Common myeloid progenitor, CD34-positive (primary cell): ENCODE results near the gene CYB5R3.

Source experiments
- CTCF ChIA-PET: fragments of 350-600 bp; sonication (Branson Sonifier 250); formaldehyde crosslinking; loops from one replicate; lab custom pipeline; 2021; ENCODE audit warnings: antibody characterized with exemption; lab: Charles Lee
- POLR2A ChIA-PET: fragments of 350-600 bp; sonication (Branson Sonifier 250); formaldehyde crosslinking; loops from one replicate; lab custom pipeline; 2021; ENCODE audit warnings: antibody characterized with exemption; lab: Charles Lee
- DNase-seq, 3 donors: peaks; one replicate each; pipeline versions ENCODE4 v3.0.0 to v3.0.0-alpha.2; 2013
- H3K27ac ChIP-seq, 2 experiments: 1 replicate in 1 of 2; 2 replicates in 1 of 2; pipeline ENCODE4 v1.7.0; 2013; ENCODE audit warnings: inconsistent platforms in 2 of 2, low read length in 2 of 2, mild to moderate bottlenecking in 2 of 2, low read depth in 1 of 2, moderate library complexity in 1 of 2; ENCODE audit not compliant: severe bottlenecking in 2 of 2, insufficient read depth in 1 of 2, poor library complexity in 1 of 2
- H3K27me3 ChIP-seq, 5 experiments: replicated peaks in 2 of 5; 1 replicate in 3 of 5; 2 replicates in 2 of 5; pipeline versions ENCODE4 v1.6.1 to v1.7.0; 2013; ENCODE audit warnings: low read length in 4 of 5, mild to moderate bottlenecking in 2 of 5, moderate library complexity in 2 of 5, inconsistent platforms in 1 of 5; ENCODE audit not compliant: insufficient read depth in 5 of 5, control insufficient read depth in 4 of 5
- H3K36me3 ChIP-seq, 4 experiments: 1 replicate in 2 of 4; 2 replicates in 2 of 4; pipeline versions ENCODE4 v1.6.1 to v1.7.0; 2013; ENCODE audit warnings: low read length in 3 of 4, control low read depth in 1 of 4, mild to moderate bottlenecking in 1 of 4; ENCODE audit not compliant: control insufficient read depth in 4 of 4, insufficient read depth in 4 of 4
- H3K4me1 ChIP-seq, 4 experiments: 1 replicate in 3 of 4; 2 replicates in 1 of 4; pipeline versions ENCODE4 v1.6.1 to v1.7.1; 2013; ENCODE audit warnings: low read length in 3 of 4, mild to moderate bottlenecking in 3 of 4, control low read depth in 1 of 4, inconsistent platforms in 1 of 4, moderate library complexity in 1 of 4; ENCODE audit not compliant: control insufficient read depth in 4 of 4, insufficient read depth in 4 of 4; ENCODE audit errors: control extremely low read depth in 1 of 4
- H3K4me3 ChIP-seq, 7 experiments: 1 replicate in 4 of 7; 2 replicates in 3 of 7; pipeline versions ENCODE4 v1.5.1 to v1.7.0; 2013; ENCODE audit warnings: mild to moderate bottlenecking in 7 of 7, low read length in 6 of 7, moderate library complexity in 6 of 7, inconsistent platforms in 2 of 7, low read depth in 2 of 7, control low read depth in 1 of 7; ENCODE audit not compliant: insufficient read depth in 4 of 7, control insufficient read depth in 1 of 7; ENCODE audit errors: extremely low read depth in 1 of 7
- H3K9me3 ChIP-seq, 5 experiments: 1 replicate in 4 of 5; 2 replicates in 1 of 5; pipeline versions ENCODE4 v1.6.1 to v1.7.1; 2013; ENCODE audit warnings: low read length in 4 of 5, mild to moderate bottlenecking in 2 of 5, inconsistent platforms in 1 of 5, low read depth in 1 of 5, moderate library complexity in 1 of 5; ENCODE audit not compliant: control insufficient read depth in 4 of 5, insufficient read depth in 2 of 5; ENCODE audit errors: control extremely low read depth in 1 of 5
- WGBS: methylation state at CpG from one replicate; pipeline ENCODE4 v1.1.5; 2013; ENCODE audit not compliant: insufficient coverage; 5-methylcytosine and 5-hydroxymethylcytosine counted together

CYB5R3 gene

DNA sequence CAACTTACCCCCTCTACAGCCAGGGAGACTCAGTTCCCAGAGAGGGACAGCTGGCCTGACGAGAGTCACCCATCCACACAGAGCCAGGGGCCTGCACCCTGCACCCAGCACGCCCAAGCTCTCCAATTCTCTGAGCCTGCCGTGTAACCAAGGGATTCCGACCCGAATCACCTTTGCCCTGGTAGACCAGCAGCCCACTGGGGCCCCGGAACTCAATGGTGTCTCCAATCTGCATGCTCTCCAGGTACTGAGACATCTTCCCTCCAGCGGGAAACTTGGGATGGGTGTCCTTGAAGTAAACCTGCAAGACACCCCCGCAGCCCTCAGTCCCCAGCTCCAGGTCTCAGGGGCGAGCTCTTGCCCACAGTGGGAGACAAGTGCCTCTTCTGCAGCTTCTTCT, 21.2 kb downstream of the CYB5R3 start:
- peaks cover 7 to 88% (median 62%) of the 10 kb centered on the region in 4 experiments for H3K36me3 ChIP-seq
- H3K4me3 ChIP-seq = no peak overlapping the region
- ChIA-PET POLR2A (no interaction called here), CTCF (interaction anchor here (1.1 to 1.4 kb wide), 2 partner anchors 15 to 19 kb away, joined by 3 to 4 read pairs; no protein-coding TSS in a partner anchor)
- no peak overlapping the region for H3K27ac ChIP-seq
- no peaks in the 10 kb centered on the region for H3K9me3 ChIP-seq
- no peaks in the 10 kb centered on the region for H3K27me3 ChIP-seq
- no peak for DNase-seq
- 98% methylated on average over 9 of the region's 9 CpGs for WGBS
- peaks cover 0 to 7% (median 2%) of the 10 kb centered on the region in 4 experiments for H3K4me1 ChIP-seq

DNA sequence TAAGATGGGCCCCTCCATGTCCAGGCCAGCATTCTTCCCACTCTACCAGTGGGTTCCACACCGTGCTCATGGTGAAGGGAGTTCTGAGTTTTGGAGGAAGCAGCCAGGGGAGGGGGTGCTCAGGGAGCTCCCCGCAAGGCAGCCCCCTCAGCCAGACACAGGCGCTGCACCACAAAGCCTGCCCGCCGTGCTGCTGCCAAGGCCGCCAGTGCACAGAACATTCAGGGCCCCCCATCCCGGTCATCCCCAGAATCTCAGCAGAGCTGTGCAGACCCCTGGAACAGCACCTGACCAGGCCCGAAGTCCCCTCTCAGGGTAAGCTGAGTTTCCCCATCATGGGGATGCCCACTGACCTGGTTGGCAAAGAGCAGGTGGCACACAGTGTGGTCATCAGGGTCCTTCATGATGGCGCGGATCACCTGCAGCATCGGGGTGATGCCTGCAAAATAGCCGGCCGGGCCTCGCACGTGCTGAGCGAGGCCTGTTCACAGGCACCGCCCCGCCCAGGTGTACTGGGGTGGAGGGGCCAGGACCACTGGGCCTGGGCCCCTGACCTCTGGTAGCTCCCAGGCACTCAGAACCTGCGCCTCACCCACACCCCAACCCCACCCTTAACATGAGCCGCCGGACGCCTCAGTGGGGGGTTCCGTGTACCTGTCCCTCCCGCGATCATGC, 22.1 kb downstream of the CYB5R3 start:
- H3K4me1 ChIP-seq = peaks cover 0 to 7% (median 3%) of the 10 kb centered on the region in 4 experiments
- POLR2A ChIA-PET = no interaction called here

GRCh38 chr22:42626431-42626830, 22.8 kb downstream of the CYB5R3 start:
- POLR2A ChIA-PET = no interaction called here
- Histone ChIP-seq H3K9me3 (no peaks in the 10 kb centered on the region), H3K36me3 (peaks cover 5 to 82% (median 53%) of the 10 kb centered on the region in 4 experiments), H3K4me1 (peaks cover 0 to 7% (median 3%) of the 10 kb centered on the region in 4 experiments), H3K27ac (no peak overlapping the region), H3K4me3 (no peak overlapping the region), H3K27me3 (no peaks in the 10 kb centered on the region)
- 97% methylated on average over 5 of the region's 7 CpGs for WGBS
- CTCF ChIA-PET = interaction anchor here (0.9 to 1.7 kb wide), 3 partner anchors 8 to 21 kb away, joined by 3 to 4 read pairs (median 4); no protein-coding TSS in a partner anchor
- no peak for DNase-seq

More for the DNA sequence above, 22.1 kb downstream of the CYB5R3 start:
- CTCF ChIA-PET = interaction anchor here (0.9 to 1.7 kb wide), 4 partner anchors 8 to 20 kb away, joined by 3 to 4 read pairs (median 4); no protein-coding TSS in a partner anchor
- DNase-seq = no peak
- 97% methylated on average over 21 of the region's 25 CpGs for WGBS
- no peak overlapping the region for H3K4me3 ChIP-seq
- H3K27ac ChIP-seq = no peak overlapping the region
- no peaks in the 10 kb centered on the region for H3K9me3 ChIP-seq
- H3K27me3 ChIP-seq = no peaks in the 10 kb centered on the region
- H3K36me3 ChIP-seq = peaks cover 5 to 88% (median 58%) of the 10 kb centered on the region in 4 experiments

DNA sequence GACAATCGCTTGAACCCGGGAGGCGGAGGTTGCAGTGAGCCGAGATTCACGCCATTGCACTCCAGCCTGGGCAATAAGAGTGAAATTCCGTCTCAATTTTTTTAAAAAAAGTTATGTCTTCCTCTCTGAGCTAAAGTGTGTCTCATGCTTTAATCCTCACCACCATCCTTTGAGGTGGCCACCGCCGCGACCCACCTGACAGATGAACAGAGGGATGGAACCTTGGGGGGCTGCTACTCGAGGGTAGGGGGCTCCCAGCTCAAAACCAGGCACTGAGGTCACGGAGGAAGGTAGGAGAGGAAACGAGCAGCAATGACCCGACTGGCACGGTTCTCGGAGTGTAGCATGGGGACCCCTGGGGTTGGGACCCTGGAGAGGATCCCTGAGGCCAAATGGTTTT, 23.8 kb downstream of the CYB5R3 start:
- H3K27ac ChIP-seq = no peak overlapping the region
- no peaks in the 10 kb centered on the region for H3K9me3 ChIP-seq
- WGBS = 97% methylated on average over 12 of the region's 15 CpGs
- no peak for DNase-seq
- no peaks in the 10 kb centered on the region for H3K27me3 ChIP-seq
- POLR2A ChIA-PET = interaction anchor here (0.6 kb wide), 1 partner anchor 11 kb away, joined by 3 read pairs; the partner anchor contains the start of gene POLDIP3
- no peak overlapping the region for H3K4me3 ChIP-seq
- peaks cover 0 to 7% (median 3%) of the 10 kb centered on the region in 4 experiments for H3K4me1 ChIP-seq
- H3K36me3 ChIP-seq = peaks cover 5 to 77% (median 46%) of the 10 kb centered on the region in 4 experiments
- CTCF ChIA-PET = interaction anchor here (1.0 kb wide), 2 partner anchors 10 to 11 kb away, joined by 3 to 4 read pairs; no protein-coding TSS in a partner anchor

DNA sequence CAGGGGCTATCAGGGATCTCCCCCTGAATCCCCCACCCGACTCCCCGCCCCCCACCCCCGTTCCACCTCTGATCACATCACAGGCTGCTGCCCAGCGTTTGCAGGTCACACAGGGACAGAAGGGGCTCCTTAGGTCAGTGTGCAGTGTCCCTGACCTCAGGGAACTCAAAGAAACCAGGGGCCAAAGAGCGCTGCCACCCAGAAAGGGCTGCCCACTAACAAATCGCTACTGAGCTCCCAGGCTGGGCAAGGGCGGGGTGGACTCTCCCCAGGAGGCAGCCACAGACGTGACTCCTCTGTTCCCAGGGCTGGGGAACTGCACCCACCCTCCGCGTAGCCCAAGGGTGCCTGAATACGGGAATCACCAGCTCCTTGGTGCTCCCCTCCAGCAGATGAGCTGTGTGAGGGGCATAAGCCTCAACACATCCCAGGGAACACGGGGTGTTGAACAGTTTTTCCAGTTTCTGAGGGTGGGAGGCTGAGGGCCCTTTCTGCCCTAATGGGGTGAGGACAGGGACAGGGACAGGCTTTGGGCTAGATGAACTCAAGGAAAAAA, 24.6 kb downstream of the CYB5R3 start:
- DNase-seq = no peak
- Histone ChIP-seq H3K4me1 (peaks cover 0 to 7% (median 3%) of the 10 kb centered on the region in 4 experiments), H3K9me3 (no peaks in the 10 kb centered on the region), H3K36me3 (peaks cover 5 to 79% (median 47%) of the 10 kb centered on the region in 4 experiments), H3K27me3 (no peaks in the 10 kb centered on the region), H3K4me3 (no peak overlapping the region), H3K27ac (no peak overlapping the region)
- ChIA-PET CTCF (interaction anchor here (1.0 to 4.4 kb wide), 3 partner anchors 9 to 197 kb away, joined by 3 to 40 read pairs (median 3); no protein-coding TSS in a partner anchor), POLR2A (interaction anchor here (1.0 kb wide), 1 partner anchor 9 kb away, joined by 3 read pairs; no protein-coding TSS in a partner anchor)
- 97% methylated on average over 8 of the region's 12 CpGs for WGBS

GRCh38 chr22:42623756-42624441, 25.3 kb downstream of the CYB5R3 start:
- CTCF ChIA-PET = interaction anchor here (0.6 to 4.4 kb wide), 6 partner anchors 8 to 198 kb away, joined by 3 to 40 read pairs (median 4); partner anchors contain the start of gene ATP5MGL

More at GRCh38 chr22:42623756-42624441, 25.3 kb downstream of the CYB5R3 start:
- H3K9me3 ChIP-seq = no peaks in the 10 kb centered on the region
- no peaks in the 10 kb centered on the region for H3K27me3 ChIP-seq
- peaks cover 0 to 7% (median 3%) of the 10 kb centered on the region in 4 experiments for H3K4me1 ChIP-seq
- no peak for DNase-seq
- H3K4me3 ChIP-seq = no peak overlapping the region
- 98% methylated on average over 28 of the region's 29 CpGs for WGBS
- POLR2A ChIA-PET = interaction anchor here (1.0 kb wide), 1 partner anchor 8 kb away, joined by 3 read pairs; no protein-coding TSS in a partner anchor
- no peak overlapping the region for H3K27ac ChIP-seq
- H3K36me3 ChIP-seq = peaks cover 5 to 79% (median 48%) of the 10 kb centered on the region in 4 experiments
